NOMO-1 treated with DMSO at 0.1 percent for 48 hours (cell line): ENCODE measurements around the gene EPHB2.

Experiments
- DNase-seq: peaks from one replicate; lab custom pipeline; 2025; ENCODE audit not compliant: unreplicated experiment; lab: John Stamatoyannopoulos, UW

EPHB2 gene

GRCh38 chr1:22908880-22909426 lies 198.3 kb downstream of the EPHB2 start:
- DNase-seq: no peak

- no peak for DNase-seq
Observed at GRCh38 chr1:22910286-22910685, 199.6 kb downstream of the EPHB2 start.

GRCh38 chr1:22910986-22911651 lies 200.5 kb downstream of the EPHB2 start:
- DNase-seq: no peak

GRCh38 chr1:22912311-22912710 lies 201.7 kb downstream of the EPHB2 start:
- DNase-seq: no peak

GRCh38 chr1:22913421-22914141 lies 202.9 kb downstream of the EPHB2 start:
- DNase-seq: no peak

- no peak for DNase-seq
Observed at GRCh38 chr1:22914156-22914555, 203.5 kb downstream of the EPHB2 start.

GRCh38 chr1:22914633-22915217 lies 204.1 kb downstream of the EPHB2 start:
- no peak for DNase-seq

- DNase-seq: no peak
Observed at GRCh38 chr1:22915231-22915630, 204.6 kb downstream of the EPHB2 start.

GRCh38 chr1:22915816-22916470 lies 205.3 kb downstream of the EPHB2 start:
- no peak for DNase-seq

GRCh38 chr1:22916471-22916820 lies 205.8 kb downstream of the EPHB2 start:
- no peak for DNase-seq

- DNase-seq: no peak
Observed at GRCh38 chr1:22917989-22918388, 207.3 kb downstream of the EPHB2 start.

- no peak for DNase-seq
Observed at GRCh38 chr1:22918644-22919043, 208.0 kb downstream of the EPHB2 start.

GRCh38 chr1:22919341-22920025 lies 208.8 kb downstream of the EPHB2 start:
- DNase-seq: no peak

GRCh38 chr1:22920026-22920733 lies 209.5 kb downstream of the EPHB2 start:
- no peak for DNase-seq

- DNase-seq: no peak
Observed at GRCh38 chr1:22920734-22921451, 210.3 kb downstream of the EPHB2 start.

- DNase-seq: no peak
Observed at GRCh38 chr1:22921452-22922126, 210.9 kb downstream of the EPHB2 start.

GRCh38 chr1:22922640-22923039 lies 212.0 kb downstream of the EPHB2 start:
- no peak for DNase-seq

GRCh38 chr1:22925111-22925510 lies 214.5 kb downstream of the EPHB2 start:
- DNase-seq: no peak

GRCh38 chr1:22930240-22930912 lies 219.7 kb downstream of the EPHB2 start:
- DNase-seq: no peak
